ENCODE data around the gene RHOF. TPM values are rescaled to one million over a fixed set of nuclear protein-coding genes. Genes with fewer than 3 reads are reported as not detected.

The RHOF gene
- total RNA-seq, 1 donor from 2014 or later, result 9.6 TPM

- Mint-ChIP-seq H3K27me3 (ENCODE audit: low read depth) (no peaks in the 10 kb centered on the region), H3K36me3 (ENCODE audit: low read depth) (peaks cover 1% of the 10 kb centered on the region), H3K4me3 (ENCODE audit: unreplicated experiment) (peak overlapping the region; percentile 31), H3K4me1 (ENCODE audit: low read depth) (peaks cover 28% of the 10 kb centered on the region), H3K27ac (ENCODE audit: unreplicated experiment) (peak overlapping the region; percentile 94), H3K9me3 (ENCODE audit: low read depth) (no peaks in the 10 kb centered on the region)
- TF ChIP-seq, protein P1, sequence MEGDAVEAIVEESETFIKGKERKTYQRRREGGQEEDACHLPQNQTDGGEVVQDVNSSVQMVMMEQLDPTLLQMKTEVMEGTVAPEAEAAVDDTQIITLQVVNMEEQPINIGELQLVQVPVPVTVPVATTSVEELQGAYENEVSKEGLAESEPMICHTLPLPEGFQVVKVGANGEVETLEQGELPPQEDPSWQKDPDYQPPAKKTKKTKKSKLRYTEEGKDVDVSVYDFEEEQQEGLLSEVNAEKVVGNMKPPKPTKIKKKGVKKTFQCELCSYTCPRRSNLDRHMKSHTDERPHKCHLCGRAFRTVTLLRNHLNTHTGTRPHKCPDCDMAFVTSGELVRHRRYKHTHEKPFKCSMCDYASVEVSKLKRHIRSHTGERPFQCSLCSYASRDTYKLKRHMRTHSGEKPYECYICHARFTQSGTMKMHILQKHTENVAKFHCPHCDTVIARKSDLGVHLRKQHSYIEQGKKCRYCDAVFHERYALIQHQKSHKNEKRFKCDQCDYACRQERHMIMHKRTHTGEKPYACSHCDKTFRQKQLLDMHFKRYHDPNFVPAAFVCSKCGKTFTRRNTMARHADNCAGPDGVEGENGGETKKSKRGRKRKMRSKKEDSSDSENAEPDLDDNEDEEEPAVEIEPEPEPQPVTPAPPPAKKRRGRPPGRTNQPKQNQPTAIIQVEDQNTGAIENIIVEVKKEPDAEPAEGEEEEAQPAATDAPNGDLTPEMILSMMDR (IDR thresholded peaks at IDR 0.05), result no peak
- no peak for DNase-seq (ENCODE audit: low spot score)
These were observed 11.9 kb downstream of the RHOF start for GRCh38 chr12:121781484-121781997.

- H3K4me1 Mint-ChIP-seq (ENCODE audit: low read depth), result peaks cover 26% of the 10 kb centered on the region
- no peaks in the 10 kb centered on the region for H3K27me3 Mint-ChIP-seq (ENCODE audit: low read depth)
- no peak overlapping the region for H3K4me3 Mint-ChIP-seq (ENCODE audit: unreplicated experiment)
- no peaks in the 10 kb centered on the region for H3K9me3 Mint-ChIP-seq (ENCODE audit: low read depth)
- TF ChIP-seq, protein P1 (IDR thresholded peaks at IDR 0.05), result no peak
- peaks cover 1% of the 10 kb centered on the region for H3K36me3 Mint-ChIP-seq (ENCODE audit: low read depth)
- H3K27ac Mint-ChIP-seq (ENCODE audit: unreplicated experiment), result no peak overlapping the region
- no peak for DNase-seq (ENCODE audit: low spot score)
These were observed 13.1 kb downstream of the RHOF start for GRCh38 chr12:121780429-121780828.

DNA sequence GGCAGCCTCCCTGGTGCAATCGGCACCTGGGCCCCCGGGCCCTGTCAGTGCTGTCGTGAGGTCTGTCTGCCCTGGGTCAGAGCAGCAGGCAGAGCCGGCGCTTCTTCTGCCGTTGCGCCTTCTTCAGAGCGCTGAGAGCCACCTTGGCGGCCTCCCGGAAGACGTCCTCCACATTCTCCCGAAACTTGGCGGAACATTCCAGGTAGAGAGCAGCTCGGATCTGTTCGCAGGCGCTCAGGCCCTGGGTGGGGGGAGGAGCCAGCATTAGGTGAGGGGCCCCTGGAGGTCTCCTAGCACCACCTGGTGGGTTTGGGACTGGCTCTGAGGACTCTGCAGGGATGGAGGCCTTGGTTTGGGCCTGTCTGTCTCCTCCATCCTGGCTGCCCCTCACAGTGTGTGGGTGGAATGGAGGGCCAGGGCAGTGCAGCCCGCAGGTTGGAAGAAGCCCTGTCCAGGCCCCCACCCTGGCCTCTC lies 14.0 kb downstream of the RHOF start:
- TF ChIP-seq, protein P1 (IDR thresholded peaks at IDR 0.05), result no peak
- no peak overlapping the region for H3K4me3 Mint-ChIP-seq (ENCODE audit: unreplicated experiment)

DNA sequence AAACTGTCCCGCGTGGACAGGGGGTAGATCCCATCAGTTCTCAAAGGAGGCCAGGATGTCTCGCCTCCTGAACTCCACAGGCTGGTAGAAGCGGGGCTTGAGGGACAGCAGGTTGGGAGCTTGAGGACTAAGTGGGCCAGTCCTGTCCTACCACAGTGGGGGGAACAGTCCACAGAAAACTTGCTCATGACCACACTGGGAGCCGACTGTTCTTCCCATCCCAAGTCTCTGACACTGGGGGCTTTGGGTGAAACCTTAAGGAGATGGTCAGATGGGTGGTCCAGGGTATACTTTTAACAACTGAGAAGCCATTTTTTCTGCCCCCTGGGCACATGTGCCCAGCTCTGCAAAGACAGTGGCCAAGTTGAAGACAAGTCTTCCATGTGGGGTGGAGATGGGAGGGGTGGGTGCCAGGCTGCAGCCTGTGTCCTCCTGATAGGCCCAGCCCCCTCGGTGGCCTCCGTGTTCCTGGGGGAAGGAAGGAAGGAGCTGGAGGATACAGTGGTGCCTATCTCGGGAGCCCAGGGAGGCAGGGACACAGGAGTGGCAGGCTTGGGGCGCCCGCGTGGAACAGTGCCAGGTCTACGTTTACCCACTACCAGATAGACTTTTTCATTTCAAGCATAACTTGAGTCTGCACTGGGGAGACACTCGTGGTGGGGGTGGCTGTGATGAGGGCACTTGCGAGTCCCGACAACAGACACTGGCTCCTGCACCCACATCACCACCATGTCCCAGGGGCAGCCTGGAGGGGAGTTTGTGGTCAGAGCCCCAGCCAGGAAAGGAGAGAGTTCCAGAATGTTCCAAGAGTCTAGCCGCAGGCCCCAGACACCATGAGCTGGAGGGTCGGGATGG lies 14.7 kb downstream of the RHOF start:
- Mint-ChIP-seq H3K36me3 (ENCODE audit: low read depth) (peaks cover 1% of the 10 kb centered on the region), H3K27ac (ENCODE audit: unreplicated experiment) (no peak overlapping the region), H3K4me3 (ENCODE audit: unreplicated experiment) (no peak overlapping the region), H3K27me3 (ENCODE audit: low read depth) (no peaks in the 10 kb centered on the region), H3K9me3 (ENCODE audit: low read depth) (no peaks in the 10 kb centered on the region), H3K4me1 (ENCODE audit: low read depth) (peaks cover 15% of the 10 kb centered on the region)
- no peak for DNase-seq (ENCODE audit: low spot score)
- TF ChIP-seq, protein P1 (IDR thresholded peaks at IDR 0.05), result no peak

More for the DNA sequence above, 14.0 kb downstream of the RHOF start:
- no peaks in the 10 kb centered on the region for H3K27me3 Mint-ChIP-seq (ENCODE audit: low read depth)
- H3K36me3 Mint-ChIP-seq (ENCODE audit: low read depth), result peaks cover 1% of the 10 kb centered on the region
- H3K4me1 Mint-ChIP-seq (ENCODE audit: low read depth), result peaks cover 20% of the 10 kb centered on the region
- DNase-seq (ENCODE audit: low spot score), result no peak
- H3K9me3 Mint-ChIP-seq (ENCODE audit: low read depth), result no peaks in the 10 kb centered on the region
- no peak overlapping the region for H3K27ac Mint-ChIP-seq (ENCODE audit: unreplicated experiment)

- Mint-ChIP-seq H3K36me3 (ENCODE audit: low read depth) (peaks cover 1% of the 10 kb centered on the region), H3K4me3 (ENCODE audit: unreplicated experiment) (no peak overlapping the region), H3K27ac (ENCODE audit: unreplicated experiment) (no peak overlapping the region), H3K27me3 (ENCODE audit: low read depth) (no peaks in the 10 kb centered on the region), H3K9me3 (ENCODE audit: low read depth) (no peaks in the 10 kb centered on the region), H3K4me1 (ENCODE audit: low read depth) (peaks cover 14% of the 10 kb centered on the region)
- TF ChIP-seq, protein P1 (IDR thresholded peaks at IDR 0.05), result peak; percentile 90
- no peak for DNase-seq (ENCODE audit: low spot score)
These were observed 17.0 kb downstream of the RHOF start for GRCh38 chr12:121776190-121777098.
